Stimulated activated CD4-positive, alpha-beta T cell treated with anti-CD3 and anti-CD28 coated beads, Interleukin-15, amount 100 ng/mL, for 1 hour (primary cell): Measurements from ENCODE around the gene UQCC5.

ENCODE experiments used
- DNase-seq, 2 donors: peaks; one replicate each; pipeline ENCODE4 v3.0.0-alpha.2; 2020; ENCODE audit warnings: low read depth in 1 of 2, low spot score in 1 of 2

The UQCC5 gene

GRCh38 chr3:52532838-52533622 is 3.4 kb upstream of the UQCC5 start:
- DNase-seq: peak in 1 of 2 donors; percentile 16

GRCh38 chr3:52533623-52534280 is 2.7 kb upstream of the UQCC5 start, which contains the start of gene NT5DC2:
Gene NT5DC2 (minus strand): TSS chr3:52533857. CDS start chr3:52533737, 120 bp downstream.
- peak; percentile 24 to 53 for DNase-seq

GRCh38 chr3:52534281-52535183 is 1.9 kb upstream of the UQCC5 start:
- no peak for DNase-seq

- DNase-seq: no peak
Measured at GRCh38 chr3:52535411-52536111, 844 bp upstream of the UQCC5 start.

GRCh38 chr3:52536112-52536368 is 365 bp upstream of the UQCC5 start:
- DNase-seq: no peak

GRCh38 chr3:52537165-52537620 is 788 bp downstream of the UQCC5 start:
- no peak for DNase-seq

- DNase-seq: no peak
Measured at GRCh38 chr3:52537726-52538421, 1.5 kb downstream of the UQCC5 start.

GRCh38 chr3:52539010-52539653 is 2.7 kb downstream of the UQCC5 start:
- no peak for DNase-seq

- no peak for DNase-seq
Measured at GRCh38 chr3:52541050-52541449, 4.6 kb downstream of the UQCC5 start.

- no peak for DNase-seq
Measured at GRCh38 chr3:52544937-52545336, 8.5 kb downstream of the UQCC5 start.

GRCh38 chr3:52546111-52546901 is 9.9 kb downstream of the UQCC5 start:
- DNase-seq: no peak

- DNase-seq: no peak
Measured at GRCh38 chr3:52547143-52547542, 10.7 kb downstream of the UQCC5 start.

- DNase-seq: no peak
Measured at GRCh38 chr3:52551118-52551517, 14.7 kb downstream of the UQCC5 start.

GRCh38 chr3:52552089-52552488 is 15.7 kb downstream of the UQCC5 start:
- no peak for DNase-seq

GRCh38 chr3:52554026-52554755 is 17.8 kb downstream of the UQCC5 start:
- DNase-seq: no peak

GRCh38 chr3:52555056-52555455 is 18.7 kb downstream of the UQCC5 start:
- DNase-seq: no peak

GRCh38 chr3:52557011-52557960 is 20.9 kb downstream of the UQCC5 start:
- DNase-seq: no peak
